G401 (cell line): Measurements from ENCODE around the gene NCKAP5. TPM values are rescaled to one million over a fixed set of nuclear protein-coding genes. Genes with fewer than 3 reads are reported as not detected.

ENCODE experiments used
- DNase-seq: peaks from one replicate; pipeline ENCODE4 v3.0.0-alpha.2; 2015; ENCODE audit warnings: low spot score
- in situ Hi-C: cut with HindIII; loops from 2 replicates; pipeline ENCODE4 v1.10.0; 2016; ENCODE audit warnings: low sequenced_read_pairs, mixed read lengths
- total RNA-seq: library from RNA; depleted of rRNA; stranded (reverse); fragments of >200 nt; shearing (Covaris generic); gene quantifications from 2 replicates; pipeline ENCODE4 v1.2.3, GENCODE V29; 2014

Gene NCKAP5
- total RNA-seq, 1 experiment from 2014 or later: not detected

DNA sequence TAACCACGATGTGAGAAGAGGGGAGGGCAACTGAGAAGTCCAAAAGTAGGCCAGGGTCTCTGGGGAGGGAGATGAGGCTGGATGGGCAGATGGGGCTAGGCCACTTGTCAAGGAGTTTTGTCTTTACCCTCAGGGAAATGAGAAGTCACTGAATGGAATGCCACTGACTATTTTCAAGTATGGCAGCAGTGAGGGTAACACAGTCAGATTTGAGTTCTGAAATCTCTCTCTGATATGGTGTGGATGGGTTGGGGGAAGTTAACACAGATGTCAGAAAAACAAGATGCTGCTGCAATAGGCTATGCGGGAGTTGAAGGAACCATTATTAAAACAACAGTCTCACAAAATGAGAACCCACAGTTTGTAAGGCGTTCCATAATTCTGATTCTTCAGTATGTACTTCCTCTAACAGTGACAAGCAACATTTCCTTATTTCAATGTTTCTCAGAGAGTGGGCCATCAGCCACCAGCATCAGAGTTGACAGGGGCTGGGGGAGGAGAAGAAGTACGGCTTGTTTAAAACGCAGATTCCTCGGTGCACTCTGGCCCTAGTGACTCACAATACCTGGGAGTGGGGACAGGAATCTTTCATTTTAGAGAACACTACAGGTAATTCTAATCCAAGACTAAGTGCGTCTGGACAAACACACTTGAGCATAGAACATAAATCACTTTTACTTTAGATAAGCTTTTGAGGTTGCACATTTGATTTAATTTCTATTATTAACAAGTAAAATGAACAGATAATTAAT lies 596.8 kb downstream of the NCKAP5 start:
- in situ Hi-C loops: no loop called here
- DNase-seq: no peak

DNA sequence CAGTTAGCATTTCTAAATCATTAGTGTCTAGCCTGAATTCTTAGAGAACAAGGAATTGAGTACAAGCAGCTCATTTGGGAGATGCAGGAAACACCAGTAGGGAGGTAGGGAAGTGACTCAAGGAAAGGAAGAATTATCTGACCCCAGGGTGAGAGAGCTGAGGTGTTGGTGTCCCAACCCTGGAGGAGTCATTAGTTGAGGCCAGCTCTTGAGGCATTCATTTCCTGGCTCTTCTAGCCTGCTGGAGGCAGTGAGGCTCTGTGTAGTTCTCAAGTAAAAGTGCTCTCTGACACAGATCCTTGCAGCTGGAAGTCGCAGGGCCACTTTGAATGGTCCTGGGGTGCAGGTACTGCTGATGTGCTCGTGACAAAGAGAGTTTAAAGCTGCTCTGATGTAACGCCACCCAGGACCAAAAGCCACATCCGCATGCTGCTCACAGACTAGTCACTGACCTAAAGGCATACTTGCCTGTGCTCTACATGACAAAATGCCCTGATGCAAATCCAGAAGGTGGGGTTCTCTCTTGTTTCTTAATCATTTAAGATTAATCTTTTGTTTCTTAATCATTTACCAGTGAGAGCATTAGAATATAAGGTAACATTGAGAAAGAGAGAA lies 598.8 kb downstream of the NCKAP5 start:
- in situ Hi-C loops: no loop called here

GRCh38 chr2:132965460-132965859 lies 602.8 kb downstream of the NCKAP5 start:
- in situ Hi-C loops: no loop called here

More for the DNA sequence above, 598.8 kb downstream of the NCKAP5 start:
- no peak for DNase-seq

GRCh38 chr2:132963161-132963560 lies 605.1 kb downstream of the NCKAP5 start:
- no peak for DNase-seq
- in situ Hi-C loops: no loop called here

More at GRCh38 chr2:132965460-132965859, 602.8 kb downstream of the NCKAP5 start:
- DNase-seq: no peak

DNA sequence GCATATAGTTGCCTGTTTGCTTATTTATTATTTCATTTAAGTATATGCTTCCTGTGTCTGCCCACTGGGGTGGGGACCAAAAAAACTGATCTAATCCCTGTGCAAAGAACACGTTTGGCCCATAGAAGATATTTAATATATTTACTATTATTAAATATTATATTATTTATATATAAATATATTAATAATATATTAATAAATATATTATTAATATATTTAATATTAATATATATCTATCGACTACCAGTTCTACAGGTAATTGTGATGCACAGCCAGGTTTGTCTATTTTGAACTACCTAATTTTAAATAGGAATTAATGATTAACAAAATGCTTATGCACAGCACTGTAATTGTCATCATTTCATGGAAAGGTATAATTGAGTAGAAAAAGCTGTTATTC lies 609.4 kb downstream of the NCKAP5 start:
- DNase-seq: no peak
- in situ Hi-C loops: no loop called here

DNA sequence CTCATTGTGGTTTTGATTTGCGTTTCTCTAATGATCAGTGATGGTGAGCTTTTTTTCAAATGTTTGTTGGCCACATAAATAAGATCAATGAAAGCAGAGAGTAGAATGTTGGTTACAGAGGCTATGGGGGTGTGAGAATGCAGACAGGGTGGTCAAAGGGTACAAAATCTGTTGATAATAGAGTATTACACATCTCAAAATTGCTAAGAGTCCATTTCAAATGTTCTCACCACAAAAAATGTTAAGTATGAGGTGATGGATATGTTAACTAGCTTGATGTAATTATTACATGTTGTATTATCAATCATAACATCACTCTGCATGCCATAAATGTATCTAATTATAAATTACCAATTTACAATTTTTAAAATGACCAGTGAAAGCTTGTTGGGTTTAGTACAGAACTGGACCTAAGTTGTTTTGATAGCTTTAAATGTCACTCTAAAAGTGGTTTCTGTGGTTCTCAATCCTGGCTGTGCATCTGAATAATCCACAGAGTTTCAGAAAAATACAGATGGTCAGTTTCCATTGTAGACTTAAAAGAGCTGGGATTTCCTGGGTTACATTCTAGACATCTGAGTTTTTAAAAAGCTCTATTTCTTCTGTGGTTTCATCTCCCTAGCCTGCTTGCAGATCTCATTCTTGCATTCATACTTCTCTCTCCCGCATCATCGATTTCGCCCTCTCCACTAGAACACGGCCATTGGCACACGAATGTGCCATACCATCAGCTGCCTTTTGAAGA lies 612.2 kb downstream of the NCKAP5 start:
- DNase-seq: no peak
- in situ Hi-C loops: no loop called here

DNA sequence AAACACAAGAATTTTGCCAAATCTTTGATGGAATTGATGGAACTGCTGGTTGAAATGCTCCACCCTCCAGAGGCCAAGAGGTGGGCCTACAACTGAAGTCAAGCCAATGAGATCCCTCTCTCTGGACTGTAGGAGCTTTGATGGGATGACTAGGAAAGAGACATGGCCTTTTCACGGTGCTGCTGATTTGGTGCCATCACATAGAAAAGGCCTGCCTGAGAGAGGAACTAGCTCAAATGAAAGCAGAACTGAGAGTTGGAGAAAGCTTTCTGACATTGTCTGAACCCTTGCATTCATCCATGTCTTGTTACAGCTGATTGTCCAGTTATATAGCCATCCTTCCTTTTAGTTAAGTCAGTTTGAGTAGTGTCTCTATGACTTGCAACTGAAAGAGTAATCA lies 614.5 kb downstream of the NCKAP5 start:
- in situ Hi-C loops: no loop called here
- DNase-seq: no peak

- in situ Hi-C loops: no loop called here
- DNase-seq: no peak
Observed at GRCh38 chr2:132951008-132951714, 617.1 kb downstream of the NCKAP5 start.

DNA sequence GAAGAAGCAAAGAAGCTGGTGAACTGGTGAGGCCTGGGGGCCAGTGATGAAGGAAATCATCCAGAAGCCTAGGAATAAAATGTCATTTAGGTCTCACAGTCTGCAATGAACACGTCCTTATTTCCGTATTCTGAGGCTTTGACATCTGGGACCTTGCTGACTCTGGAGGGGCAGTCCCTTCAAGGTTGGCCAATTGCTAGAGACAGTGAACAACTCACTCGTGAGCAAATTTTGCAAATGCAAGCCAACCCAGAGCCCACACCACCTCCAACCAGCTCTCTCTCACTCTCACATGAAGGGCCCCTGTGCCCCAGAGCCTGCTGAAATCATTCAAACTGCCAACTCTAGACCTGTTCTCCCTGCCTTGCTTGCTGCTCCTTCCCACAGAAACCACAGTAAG lies 619.2 kb downstream of the NCKAP5 start:
- in situ Hi-C loops: no loop called here
- DNase-seq: no peak

DNA sequence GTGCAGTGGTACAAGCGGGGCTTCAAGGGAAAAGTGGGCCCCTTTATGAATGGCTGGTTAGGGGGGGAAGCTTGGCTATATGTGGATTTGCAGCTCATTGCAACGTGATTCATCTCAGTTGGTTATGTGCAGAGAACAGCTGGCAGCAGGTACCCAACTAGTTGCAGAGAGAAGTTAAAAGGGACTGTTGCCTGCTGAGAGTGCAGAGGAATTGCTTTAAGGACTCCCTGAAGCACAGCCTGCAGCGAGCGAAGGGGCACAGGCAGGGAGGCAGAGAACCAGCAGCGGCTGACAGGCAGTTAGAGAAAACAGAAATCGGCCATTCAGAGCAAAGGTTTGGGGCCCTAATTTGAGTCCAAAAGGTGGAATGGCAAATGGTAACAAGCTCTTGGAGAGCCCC lies 620.1 kb downstream of the NCKAP5 start:
- no peak for DNase-seq
- in situ Hi-C loops: no loop called here

GRCh38 chr2:132943829-132944228 lies 624.4 kb downstream of the NCKAP5 start:
- no peak for DNase-seq
- in situ Hi-C loops: no loop called here

- DNase-seq: no peak
- in situ Hi-C loops: no loop called here
Observed at GRCh38 chr2:132941296-132942020, 626.8 kb downstream of the NCKAP5 start.

DNA sequence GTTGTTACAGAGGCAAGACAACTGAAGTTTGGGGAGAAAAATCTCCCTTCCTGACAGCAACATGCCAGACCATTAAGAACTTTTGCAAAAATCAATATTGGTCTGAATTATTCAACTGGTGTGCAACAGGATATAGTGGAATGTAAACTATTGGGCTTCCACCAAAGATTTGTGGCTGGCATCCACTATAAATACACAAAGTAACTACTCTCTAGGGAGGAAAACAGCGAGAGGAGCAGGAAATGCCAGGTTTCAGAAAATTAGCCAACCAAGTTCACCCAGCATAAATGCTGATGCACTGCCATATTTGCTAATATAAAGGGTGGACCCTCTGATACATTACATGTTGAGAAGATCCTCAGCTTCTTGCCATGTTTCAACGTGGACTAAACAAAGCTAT lies 630.6 kb downstream of the NCKAP5 start:
- in situ Hi-C loops: no loop called here
- no peak for DNase-seq

DNA sequence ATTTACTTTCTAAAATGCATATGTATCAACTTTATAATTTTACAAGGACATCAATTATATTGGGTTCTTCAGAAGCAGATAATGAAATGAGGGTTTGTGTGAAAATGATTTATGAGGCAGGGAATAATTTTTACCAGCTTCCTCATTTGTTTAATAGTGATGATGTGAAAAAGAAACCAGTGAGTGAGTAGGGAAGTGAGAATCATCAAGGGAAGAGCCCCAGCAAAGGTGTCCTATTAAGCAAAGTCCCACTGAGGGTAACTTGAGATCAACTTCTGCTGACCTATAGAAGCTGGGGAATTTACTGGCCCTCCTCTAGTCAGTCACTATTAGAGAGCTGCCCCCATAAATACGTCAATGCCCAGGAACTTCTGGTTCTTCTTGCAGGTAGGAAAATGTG lies 631.5 kb downstream of the NCKAP5 start:
- in situ Hi-C loops: no loop called here
- no peak for DNase-seq

DNA sequence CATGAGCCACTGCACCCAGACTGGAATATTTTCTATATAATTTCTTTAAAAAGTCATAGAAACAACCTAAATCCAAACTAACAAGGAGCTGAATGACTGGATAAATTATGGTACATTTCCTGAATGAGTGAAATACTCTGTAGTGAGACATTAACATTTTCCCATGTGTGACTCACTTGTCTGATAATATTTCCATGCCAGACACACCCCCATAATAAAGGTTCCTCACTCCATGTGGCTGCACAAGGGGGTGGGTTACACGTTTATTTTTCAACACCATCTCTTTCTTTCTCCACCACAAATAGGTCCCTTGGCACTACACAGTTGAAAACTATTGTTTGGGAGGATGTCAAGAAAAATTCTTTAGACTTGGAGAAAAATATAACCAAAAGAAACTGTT lies 632.0 kb downstream of the NCKAP5 start:
- no peak for DNase-seq
- in situ Hi-C loops: no loop called here

- in situ Hi-C loops: no loop called here
- no peak for DNase-seq
Observed at GRCh38 chr2:132929786-132930185, 638.5 kb downstream of the NCKAP5 start.

GRCh38 chr2:132923787-132924186 lies 644.5 kb downstream of the NCKAP5 start:
- in situ Hi-C loops: no loop called here
- no peak for DNase-seq

- no peak for DNase-seq
- in situ Hi-C loops: no loop called here
Observed at GRCh38 chr2:132915812-132916549, 652.3 kb downstream of the NCKAP5 start.
